ENCODE measurements around the gene SUCO.
"Not testable (repeated sequence)": the region's sequence is repeated elsewhere in the genome, so short reads cannot be mapped to it uniquely, and the experiment has no call there.

The SUCO gene, protein sequence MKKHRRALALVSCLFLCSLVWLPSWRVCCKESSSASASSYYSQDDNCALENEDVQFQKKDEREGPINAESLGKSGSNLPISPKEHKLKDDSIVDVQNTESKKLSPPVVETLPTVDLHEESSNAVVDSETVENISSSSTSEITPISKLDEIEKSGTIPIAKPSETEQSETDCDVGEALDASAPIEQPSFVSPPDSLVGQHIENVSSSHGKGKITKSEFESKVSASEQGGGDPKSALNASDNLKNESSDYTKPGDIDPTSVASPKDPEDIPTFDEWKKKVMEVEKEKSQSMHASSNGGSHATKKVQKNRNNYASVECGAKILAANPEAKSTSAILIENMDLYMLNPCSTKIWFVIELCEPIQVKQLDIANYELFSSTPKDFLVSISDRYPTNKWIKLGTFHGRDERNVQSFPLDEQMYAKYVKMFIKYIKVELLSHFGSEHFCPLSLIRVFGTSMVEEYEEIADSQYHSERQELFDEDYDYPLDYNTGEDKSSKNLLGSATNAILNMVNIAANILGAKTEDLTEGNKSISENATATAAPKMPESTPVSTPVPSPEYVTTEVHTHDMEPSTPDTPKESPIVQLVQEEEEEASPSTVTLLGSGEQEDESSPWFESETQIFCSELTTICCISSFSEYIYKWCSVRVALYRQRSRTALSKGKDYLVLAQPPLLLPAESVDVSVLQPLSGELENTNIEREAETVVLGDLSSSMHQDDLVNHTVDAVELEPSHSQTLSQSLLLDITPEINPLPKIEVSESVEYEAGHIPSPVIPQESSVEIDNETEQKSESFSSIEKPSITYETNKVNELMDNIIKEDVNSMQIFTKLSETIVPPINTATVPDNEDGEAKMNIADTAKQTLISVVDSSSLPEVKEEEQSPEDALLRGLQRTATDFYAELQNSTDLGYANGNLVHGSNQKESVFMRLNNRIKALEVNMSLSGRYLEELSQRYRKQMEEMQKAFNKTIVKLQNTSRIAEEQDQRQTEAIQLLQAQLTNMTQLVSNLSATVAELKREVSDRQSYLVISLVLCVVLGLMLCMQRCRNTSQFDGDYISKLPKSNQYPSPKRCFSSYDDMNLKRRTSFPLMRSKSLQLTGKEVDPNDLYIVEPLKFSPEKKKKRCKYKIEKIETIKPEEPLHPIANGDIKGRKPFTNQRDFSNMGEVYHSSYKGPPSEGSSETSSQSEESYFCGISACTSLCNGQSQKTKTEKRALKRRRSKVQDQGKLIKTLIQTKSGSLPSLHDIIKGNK (N-terminal part only)

DNA sequence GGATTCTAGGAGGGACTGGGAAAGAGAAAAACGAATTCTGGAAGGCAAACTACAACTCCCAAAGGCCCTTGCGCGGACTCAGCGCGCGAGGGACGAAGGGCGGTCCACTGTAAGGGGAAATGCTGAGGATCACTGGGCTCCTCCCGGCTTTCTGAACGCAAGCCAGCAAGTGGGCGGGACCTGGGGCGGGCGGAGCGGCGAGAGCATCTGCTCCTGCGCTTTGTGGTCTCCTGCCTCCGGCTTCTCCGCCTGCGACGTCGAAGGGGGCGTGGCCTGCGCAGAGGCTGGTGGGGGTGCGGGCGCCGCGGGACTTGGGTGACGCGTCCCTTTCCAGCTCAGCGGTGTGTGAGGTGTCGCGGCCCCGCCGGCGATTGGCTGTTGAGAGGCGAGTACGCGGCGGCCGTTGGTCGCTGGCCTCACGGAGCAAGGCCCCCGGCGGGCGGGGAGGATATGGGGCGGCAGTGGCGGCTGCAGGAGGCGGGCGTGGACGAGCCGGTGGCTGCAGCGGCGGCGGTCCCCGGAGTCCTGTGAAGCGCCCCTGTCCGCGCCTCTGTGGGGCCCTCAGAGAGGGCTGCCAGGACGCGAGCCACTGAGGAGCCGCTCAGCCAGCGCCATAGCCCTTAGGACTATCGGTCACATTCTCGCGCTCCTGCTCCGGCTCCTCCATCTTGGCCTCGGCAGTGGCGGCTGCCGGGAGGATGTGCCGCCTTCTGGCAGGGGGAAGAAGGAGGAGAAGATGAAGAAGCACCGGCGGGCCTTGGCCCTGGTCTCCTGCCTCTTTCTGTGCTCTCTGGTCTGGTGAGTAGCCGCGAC, at the start of gene SUCO:
Gene SUCO (plus strand): TSS at position 451 of the 813 bp plus-strand sequence. CDS start 286 bp downstream, at position 737.
- DNase-seq (ENCODE audit: low read depth in 2 of 2) = peak; percentile 99 to 100

DNA sequence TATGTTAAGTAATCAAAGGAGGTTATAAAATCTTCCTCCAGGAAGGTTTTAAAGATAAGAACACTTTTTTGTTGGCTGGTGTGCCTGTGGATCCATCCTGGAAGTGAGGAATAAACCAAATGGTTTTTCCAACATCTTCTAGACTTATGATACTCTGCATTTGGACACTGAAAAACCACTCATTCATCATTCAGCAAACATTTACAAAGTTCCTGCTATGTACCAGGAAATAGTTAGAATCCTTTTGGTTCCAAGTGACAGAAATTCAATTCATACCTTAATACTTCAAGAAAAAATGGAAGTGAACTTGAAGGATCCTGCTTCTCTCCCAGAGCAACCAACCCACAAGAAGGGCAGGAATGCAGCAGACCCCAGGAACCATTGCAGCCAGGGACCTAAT, 49.5 kb upstream of the SUCO start:
- DNase-seq (ENCODE audit: low read depth in 2 of 2) = no peak

DNA sequence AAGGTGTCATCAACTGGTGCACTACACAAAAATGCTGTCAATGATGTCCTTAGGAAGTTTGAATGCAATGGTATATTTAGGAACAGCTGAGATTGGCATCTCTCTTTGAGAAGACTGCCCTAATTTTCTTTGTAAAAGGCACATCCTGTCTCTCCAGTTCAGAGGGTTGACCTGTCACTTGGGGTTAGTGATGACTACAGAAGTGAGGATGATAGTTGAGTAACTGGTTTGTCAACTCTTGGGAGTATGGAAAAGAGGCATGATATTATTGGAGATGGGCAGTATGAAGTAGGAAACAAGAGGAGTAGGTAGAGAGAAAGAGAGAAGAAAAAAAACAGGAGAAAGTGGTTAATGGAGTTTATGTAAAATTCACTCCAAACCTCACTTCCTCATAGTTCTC, 48.7 kb upstream of the SUCO start:
- no peak for DNase-seq (ENCODE audit: low read depth in 2 of 2)

DNA sequence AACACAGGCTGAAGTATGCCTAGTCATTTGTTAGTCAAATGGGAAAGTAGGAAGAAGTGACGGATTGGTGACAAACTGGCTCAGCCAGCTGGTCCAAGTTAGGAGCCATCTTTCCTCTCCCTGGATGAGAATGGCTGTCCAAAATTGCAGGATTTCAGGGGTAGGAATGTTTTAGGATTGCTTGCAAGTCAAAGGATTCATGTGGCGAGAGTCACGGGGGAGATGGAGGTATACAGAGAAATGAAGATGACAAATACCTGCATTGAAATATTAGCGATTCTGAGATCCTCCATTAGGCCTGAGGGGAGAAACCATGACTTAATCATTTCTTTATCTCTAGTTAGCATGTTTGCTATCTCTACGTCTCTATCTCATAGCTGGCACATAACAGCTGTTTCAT, 47.3 kb upstream of the SUCO start:
- no peak for DNase-seq (ENCODE audit: low read depth in 2 of 2)

DNA sequence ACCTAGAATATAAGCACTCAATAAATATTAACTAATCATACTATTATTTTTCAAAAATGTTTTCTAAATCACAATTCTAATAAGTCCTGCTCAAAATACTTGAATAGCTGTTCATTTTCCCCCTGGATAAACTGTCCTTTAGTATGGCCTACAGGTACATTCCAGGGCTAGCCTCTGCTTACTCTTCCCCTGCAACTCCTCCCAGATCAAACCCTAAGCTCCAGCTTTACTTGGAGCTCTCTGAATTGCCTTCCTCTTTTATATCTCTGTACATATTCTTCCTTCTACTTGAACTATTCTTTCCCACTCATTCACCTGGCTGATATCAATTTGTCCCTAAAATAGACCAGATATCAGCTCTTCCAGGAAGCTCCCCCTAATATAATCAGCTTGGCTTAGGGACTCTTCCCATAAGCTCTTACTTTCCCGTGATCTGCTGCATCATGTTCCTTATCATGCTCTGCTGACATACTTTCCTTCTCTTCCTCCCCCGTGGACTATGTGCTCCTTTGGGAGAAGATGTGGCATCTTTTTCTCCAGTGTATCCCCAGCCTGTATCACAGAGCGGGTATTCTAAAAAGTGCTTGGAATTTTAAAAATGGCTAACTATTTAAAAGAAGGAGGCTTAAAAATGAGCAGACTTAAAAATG, 46.0 kb upstream of the SUCO start:
- DNase-seq (ENCODE audit: low read depth in 2 of 2) = no peak

DNA sequence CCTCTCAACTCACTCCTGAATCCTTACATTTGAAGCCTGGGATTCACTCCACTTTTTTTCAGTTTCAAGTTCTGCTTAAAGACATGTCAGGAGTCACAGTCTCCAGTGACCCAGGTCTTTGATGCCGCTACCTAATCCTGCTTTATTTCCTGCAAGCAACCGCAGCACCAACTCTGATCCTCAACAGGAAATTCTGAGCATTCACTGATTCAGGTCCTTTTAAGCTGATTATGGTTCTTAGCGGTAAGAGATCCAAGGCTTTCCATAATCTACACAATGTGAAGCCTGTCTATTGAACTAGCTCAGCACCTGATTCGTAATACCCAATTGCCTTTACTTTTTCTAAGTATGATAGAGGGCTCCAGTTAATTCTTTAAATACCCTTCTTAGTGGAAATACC, 45.4 kb upstream of the SUCO start:
- no peak for DNase-seq (ENCODE audit: low read depth in 2 of 2)

DNA sequence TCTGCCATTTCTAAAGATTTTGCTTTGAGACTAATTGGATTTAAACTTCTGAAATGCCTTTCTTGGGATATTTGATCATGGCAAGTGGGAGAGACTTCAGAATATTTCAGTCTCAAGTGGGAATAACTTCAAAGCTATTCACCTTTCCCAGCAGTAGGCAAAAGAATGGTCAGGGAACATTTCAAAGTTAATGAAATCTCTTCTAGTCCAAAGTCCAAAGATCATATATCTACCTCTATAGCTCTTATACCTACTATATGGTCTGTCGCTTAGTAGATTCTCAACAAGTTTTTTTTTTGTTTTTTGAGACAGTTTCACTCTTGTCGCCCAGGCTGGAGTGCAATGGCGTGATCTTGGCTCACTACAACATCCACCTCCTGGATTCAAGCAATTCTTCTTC, 44.6 kb upstream of the SUCO start:
- no peak for DNase-seq (ENCODE audit: low read depth in 2 of 2)

DNA sequence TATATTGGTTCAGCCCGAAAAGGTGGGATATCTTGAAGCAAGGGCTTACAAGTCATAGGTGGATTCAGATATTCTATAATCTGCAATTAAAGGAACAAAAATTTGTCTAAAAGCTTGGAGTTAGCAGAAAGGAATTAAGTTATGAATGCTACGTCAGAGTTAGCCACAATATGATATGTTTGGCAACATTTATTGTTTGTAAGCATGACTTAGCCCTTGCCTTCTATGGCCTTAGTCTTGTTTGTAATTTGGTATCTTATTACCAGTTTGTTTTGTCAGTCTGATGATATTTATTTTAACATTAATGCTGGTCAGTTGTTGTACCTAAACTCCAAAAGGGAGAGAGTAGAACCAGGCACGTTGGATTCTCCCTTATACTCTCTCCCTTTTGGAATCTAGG, 43.1 kb upstream of the SUCO start:
- no peak for DNase-seq (ENCODE audit: low read depth in 2 of 2)

DNA sequence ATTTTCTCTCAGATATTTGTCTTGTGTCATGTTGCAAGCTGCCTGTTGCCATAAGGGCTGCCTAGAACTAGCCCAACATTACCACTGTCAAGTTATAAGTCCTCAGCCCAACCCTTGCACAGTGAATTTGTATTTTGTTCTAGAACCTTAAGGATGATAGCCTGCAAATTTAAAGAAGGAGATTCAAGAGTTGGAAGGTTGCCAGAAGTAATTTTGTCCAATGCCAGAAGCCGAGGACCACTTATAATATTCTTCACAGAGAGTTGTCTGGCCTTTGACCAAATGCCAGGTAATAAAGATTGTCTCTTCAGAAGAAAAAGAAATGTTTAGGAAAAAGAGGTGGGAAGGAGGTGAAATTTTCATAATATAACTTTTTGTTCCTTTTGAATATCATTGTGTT, 40.5 kb upstream of the SUCO start:
- DNase-seq (ENCODE audit: low read depth in 2 of 2) = no peak

DNA sequence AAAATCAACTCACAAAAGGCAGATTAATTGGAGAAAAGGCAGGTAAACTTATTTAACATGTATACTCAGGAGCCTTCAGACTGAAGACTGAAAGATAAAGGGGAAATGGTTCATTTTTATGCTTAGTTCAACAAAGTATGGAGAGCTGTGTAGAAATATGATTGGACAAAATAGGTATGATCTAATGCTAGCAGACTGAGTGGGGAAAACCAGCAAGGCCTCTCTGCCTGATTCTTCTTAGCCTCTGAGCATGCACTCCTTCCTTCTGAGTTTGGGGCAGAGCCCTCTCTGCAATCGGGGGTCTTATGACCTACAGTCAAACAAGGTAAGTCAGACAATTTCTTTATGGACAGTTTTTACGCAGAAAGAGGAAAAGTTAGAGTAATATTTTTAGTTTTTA, 38.8 kb upstream of the SUCO start:
- no peak for DNase-seq (ENCODE audit: low read depth in 2 of 2)

DNA sequence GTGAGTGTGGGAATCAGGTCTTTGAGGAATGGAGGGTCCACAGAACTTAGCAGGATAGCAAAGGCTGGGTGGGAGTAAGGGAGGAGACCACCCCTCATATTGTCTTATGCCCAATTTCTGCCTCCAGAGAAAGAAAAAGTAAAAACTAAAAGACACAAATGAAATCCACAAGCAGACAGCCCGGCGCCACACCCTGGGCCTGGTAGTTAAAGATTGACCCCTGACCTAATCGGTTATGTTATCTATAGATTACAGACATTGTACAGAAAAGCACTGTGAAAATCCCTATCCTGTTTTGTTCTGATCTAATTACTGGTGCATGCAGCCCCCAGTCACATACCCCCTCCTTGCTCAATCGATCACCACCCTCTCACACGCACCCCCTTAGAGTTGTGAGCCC, 36.8 kb upstream of the SUCO start:
- DNase-seq (ENCODE audit: low read depth in 2 of 2) = not testable (repeated sequence)

DNA sequence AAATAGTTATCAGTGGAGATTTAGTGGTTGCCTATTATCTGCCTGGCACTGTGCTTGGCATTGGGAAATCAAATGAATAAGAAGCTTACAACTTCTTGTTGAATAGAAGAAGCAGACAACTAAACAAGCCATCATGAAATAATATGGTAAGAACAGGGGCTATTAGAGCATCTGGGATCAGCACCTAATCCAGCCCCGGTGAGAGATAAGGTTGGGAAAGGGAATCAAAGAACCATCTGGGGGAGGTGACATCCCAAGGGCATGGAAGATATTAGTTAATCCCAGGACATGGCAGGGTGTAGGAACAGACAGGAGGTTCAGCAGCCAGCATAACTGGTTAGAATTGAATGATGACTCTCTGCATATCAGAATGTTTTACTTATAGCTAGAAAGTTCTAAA, 36.3 kb upstream of the SUCO start:
- DNase-seq (ENCODE audit: low read depth in 2 of 2) = no peak

DNA sequence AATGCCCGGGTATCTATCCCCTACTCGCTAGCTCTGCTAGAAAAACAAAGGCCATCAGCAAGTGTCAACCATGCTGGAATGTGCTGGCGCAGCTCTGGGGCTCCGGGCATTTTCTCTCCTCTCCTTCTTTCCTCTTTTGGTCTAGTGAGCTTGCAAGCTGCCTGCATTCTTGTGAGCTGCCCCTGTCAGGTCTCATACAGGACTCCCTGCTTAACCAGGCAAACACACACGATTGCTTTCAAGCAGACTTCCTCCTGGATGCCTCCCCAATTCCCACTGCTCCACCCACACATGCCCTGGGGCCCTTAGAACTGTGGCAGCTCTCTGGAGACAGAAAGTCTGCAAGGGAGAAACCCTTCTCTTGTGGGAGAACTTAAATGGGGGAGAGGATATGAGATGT, 35.7 kb upstream of the SUCO start:
- no peak for DNase-seq (ENCODE audit: low read depth in 2 of 2)

DNA sequence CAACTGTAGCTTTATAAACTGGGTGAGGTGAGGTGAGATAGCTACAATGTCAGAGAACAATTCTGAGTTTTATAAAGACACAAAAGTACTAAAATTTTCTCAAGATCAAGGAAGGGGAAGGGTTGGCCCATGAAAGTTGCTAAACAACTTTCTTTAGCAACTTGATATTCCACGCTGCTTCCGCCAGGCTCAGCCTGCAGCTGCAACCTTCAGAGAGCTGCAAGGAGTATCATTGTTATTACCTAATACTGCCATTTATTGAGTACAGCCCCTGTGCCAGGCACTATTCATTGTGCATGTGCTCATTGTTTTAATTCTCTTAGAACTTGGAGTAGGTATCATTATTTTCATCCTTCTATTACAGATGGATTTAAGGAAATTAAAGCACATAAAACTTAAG, 34.1 kb upstream of the SUCO start:
- no peak for DNase-seq (ENCODE audit: low read depth in 2 of 2)

DNA sequence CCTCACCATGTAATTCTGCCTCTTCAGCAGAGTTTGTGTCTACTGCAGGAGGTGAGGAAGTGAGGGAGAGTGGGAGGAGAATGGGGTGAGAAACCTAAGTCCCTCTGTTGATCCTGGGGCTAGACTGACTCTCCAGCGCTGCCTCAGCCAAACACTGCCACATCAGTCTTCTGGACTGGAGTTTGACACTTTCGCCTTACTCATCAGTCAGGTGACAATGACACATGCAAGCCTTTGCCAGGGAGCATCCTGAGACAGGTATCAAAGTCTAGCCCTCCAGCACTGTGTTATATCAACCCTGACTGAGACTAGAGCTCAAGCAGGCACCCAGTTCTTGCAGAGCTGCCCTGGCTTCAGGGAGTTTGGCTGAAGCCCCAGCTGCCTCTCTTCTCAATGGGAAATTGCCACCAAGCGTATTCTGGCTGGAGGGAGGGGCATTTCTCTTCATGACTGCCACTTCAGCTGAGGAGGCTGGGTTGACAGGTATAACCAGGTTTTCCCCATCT, 33.3 kb upstream of the SUCO start:
- DNase-seq (ENCODE audit: low read depth in 2 of 2) = no peak

DNA sequence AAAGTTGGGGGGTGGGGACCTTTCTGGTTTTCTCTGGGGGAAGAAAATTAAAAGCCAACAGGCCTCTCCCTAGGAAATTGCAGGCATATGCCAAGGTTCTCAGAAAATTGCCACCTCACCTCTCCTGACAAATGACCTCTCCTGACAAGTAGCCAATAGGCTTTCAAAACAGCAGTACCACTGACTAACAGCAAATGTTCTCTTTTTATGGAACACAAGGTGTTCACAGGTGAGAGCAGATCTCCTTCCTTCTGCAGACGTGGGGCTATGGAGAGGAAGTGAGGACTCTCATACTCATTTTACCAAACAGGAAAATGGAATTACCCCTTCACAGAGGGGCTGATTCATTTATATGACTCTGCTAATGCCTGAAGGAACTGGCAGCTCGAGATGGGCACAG, 32.7 kb upstream of the SUCO start:
- DNase-seq (ENCODE audit: low read depth in 2 of 2) = no peak

DNA sequence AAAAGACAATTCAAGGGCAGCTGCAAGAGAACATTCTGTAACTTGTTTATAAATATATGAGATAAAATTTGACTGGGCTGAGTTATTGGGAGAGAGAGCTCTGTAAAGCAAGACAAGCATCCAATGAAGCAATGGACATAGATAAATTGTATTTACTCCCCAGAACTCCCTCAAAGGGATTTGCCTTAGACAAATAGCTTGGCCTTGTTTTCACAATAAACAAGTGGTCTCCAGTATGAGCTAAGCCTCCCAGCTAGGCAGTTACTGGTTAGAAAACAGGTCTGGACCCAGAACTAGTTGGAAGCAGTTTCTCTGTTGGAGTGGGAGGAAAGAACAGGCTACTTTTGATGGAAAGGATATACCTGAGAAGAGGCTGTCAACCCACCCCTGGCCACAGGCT, 25.2 kb upstream of the SUCO start:
- no peak for DNase-seq (ENCODE audit: low read depth in 2 of 2)

DNA sequence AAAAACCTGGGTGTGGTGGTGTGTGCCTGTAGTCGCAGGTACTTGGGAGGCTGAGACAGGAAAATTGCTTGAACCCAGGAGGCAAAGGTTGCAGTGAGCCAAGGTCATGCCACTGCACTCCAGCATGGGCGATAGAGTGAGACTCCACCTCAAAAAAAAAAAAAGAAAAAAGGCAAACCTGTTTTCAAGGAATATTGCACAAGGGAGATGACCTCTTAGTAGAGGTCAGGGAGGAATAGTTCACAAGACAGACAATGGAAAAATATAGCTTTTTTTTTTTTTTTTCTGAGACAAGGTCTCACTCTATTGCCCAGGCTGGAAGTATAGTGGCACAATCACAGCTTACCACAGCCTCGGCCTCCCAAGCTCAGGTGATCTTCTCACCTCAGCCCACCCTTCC, 22.5 kb upstream of the SUCO start:
- no peak for DNase-seq (ENCODE audit: low read depth in 2 of 2)

DNA sequence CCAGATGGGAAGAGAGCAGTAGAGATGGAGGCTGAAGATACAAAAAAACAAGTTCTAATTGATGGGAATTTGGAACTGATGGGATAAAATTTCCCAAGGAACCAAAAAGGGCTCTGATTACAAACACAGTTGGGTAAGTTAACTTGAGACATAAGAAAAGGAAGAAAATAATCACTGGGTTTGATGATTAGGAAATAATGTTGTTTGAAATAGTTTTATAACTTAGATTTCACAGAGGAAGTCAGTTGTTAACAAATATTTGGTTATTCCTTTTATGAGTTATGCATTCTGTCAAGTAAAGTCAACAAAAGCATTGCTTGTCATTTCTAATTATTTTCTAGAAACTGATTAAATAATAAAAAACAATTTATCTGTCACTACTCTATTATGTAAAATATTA, 20.4 kb upstream of the SUCO start:
- DNase-seq (ENCODE audit: low read depth in 2 of 2) = no peak

DNA sequence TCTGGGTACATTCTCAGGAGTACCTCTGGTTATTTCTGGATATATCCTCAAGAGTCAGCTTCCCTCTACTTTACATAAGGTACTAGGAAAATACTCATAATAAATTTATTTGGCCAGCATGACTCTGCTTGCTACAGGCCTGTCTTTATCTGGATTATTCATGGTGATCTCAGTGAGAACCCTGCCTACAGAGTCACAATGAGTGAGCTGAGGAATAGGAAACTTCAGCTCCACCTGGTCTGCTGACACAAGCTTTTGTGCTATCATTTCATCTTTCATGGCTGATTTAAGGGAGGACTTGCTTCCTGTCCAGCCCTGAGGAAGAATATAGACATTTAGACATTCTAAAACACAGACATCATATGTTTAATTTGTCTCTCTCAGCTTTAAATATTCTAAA, 19.5 kb upstream of the SUCO start:
- no peak for DNase-seq (ENCODE audit: low read depth in 2 of 2)

DNA sequence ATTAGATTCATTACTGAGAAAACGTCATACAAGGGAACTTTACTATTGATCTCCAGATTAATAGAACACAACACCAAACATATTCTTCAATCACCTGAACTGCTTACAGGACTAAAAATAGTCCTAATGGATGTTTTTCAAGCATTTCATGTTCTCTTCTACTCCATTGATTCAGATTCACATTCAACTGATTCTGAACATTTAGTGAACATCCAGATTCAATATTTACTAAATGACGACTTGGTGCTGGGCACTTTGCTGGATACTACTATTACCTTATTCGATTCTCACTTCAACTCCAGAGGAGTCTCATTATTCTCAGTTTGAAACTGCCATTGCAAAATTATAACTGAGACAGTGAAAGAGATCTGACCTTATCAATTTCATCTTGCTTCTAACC, 18.8 kb upstream of the SUCO start:
- DNase-seq (ENCODE audit: low read depth in 2 of 2) = no peak

All from stimulated activated CD4-positive, alpha-beta T cell treated with anti-CD3 and anti-CD28 coated beads, Interleukin-12 subunit alpha, Interleukin-12 subunit beta, amount 100 ng/mL, for 24 hours (primary cell).